EL (cell line): Measurements from ENCODE around the gene CPNE9.

Source experiments
- DNase-seq: peaks from one replicate; pipeline ENCODE4 v3.0.0-alpha.2; 2016

CPNE9 gene

GRCh38 chr3:9688961-9689360, 14.7 kb upstream of the CPNE9 start:
- no peak for DNase-seq

- no peak for DNase-seq
Observed at GRCh38 chr3:9689757-9690156, 13.9 kb upstream of the CPNE9 start.

GRCh38 chr3:9690451-9691450, 12.9 kb upstream of the CPNE9 start:
- no peak for DNase-seq

- no peak for DNase-seq
Observed at GRCh38 chr3:9691636-9692035, 12.0 kb upstream of the CPNE9 start.

- no peak for DNase-seq
Observed at GRCh38 chr3:9692416-9692815, 11.2 kb upstream of the CPNE9 start.

- no peak for DNase-seq
Observed at GRCh38 chr3:9695345-9695744, 8.3 kb upstream of the CPNE9 start.

GRCh38 chr3:9695746-9696145, 7.9 kb upstream of the CPNE9 start:
- no peak for DNase-seq

GRCh38 chr3:9696480-9697220, 7.0 kb upstream of the CPNE9 start:
- DNase-seq, result no peak

- no peak for DNase-seq
Observed at GRCh38 chr3:9697892-9698291, 5.7 kb upstream of the CPNE9 start.

- no peak for DNase-seq
Observed at GRCh38 chr3:9698293-9698692, 5.3 kb upstream of the CPNE9 start.

- DNase-seq, result no peak
Observed at GRCh38 chr3:9700536-9700935, 3.1 kb upstream of the CPNE9 start.

- no peak for DNase-seq
Observed at GRCh38 chr3:9701006-9701405, 2.6 kb upstream of the CPNE9 start.

GRCh38 chr3:9701711-9702110, 1.9 kb upstream of the CPNE9 start:
- no peak for DNase-seq

GRCh38 chr3:9703240-9703639, 393 bp upstream of the CPNE9 start:
- no peak for DNase-seq

GRCh38 chr3:9704347-9705322, 1.0 kb downstream of the CPNE9 start:
- DNase-seq, result peak; percentile 32

- DNase-seq, result no peak
Observed at GRCh38 chr3:9710174-9710739, 6.6 kb downstream of the CPNE9 start.

GRCh38 chr3:9712415-9712814, 8.8 kb downstream of the CPNE9 start:
- DNase-seq, result no peak

GRCh38 chr3:9713142-9713541, 9.5 kb downstream of the CPNE9 start:
- no peak for DNase-seq

- no peak for DNase-seq
Observed at GRCh38 chr3:9715136-9715535, 11.5 kb downstream of the CPNE9 start.

GRCh38 chr3:9715764-9716437, 12.3 kb downstream of the CPNE9 start:
- DNase-seq, result peak; percentile 88

- no peak for DNase-seq
Observed at GRCh38 chr3:9716801-9717555, 13.3 kb downstream of the CPNE9 start.
